Keratinocyte (primary cell): ENCODE data around the gene MSTN. TPM values are rescaled to one million over a fixed set of nuclear protein-coding genes. Genes with fewer than 3 reads are reported as not detected.

ENCODE experiments used
- DNase-seq: peaks from one replicate; pipeline ENCODE4 v3.0.0-alpha.2; 2011; ENCODE audit warnings: low read depth, missing footprints, low spot score
- FAIRE-seq: peaks from 2 replicates; lab custom pipeline; 2011; peaks lifted over from hg19 to GRCh38; lab: Jason Lieb, UNC
- H2AFZ ChIP-seq: 2 replicates; pipeline ENCODE4 v1.6.0; 2012; ENCODE audit warnings: low read length, control low read depth, inconsistent platforms; ENCODE audit not compliant: control insufficient read depth
- H3K27ac ChIP-seq: 2 replicates; pipeline ENCODE4 v1.5.1; 2011; ENCODE audit warnings: low read length; ENCODE audit not compliant: control insufficient read depth, insufficient read depth
- H3K27me3 ChIP-seq: 3 replicates; pipeline ENCODE4 v1.6.0; 2011; ENCODE audit warnings: low read length; ENCODE audit not compliant: control insufficient read depth, insufficient read depth; ENCODE audit errors: extremely low read depth
- H3K36me3 ChIP-seq, 2 experiments: 2 replicates in 1 of 2; 3 replicates in 1 of 2; pipeline ENCODE4 v1.5.1; 2011; ENCODE audit warnings: low read length in 2 of 2, mild to moderate bottlenecking in 1 of 2; ENCODE audit not compliant: control insufficient read depth in 2 of 2, insufficient read depth in 2 of 2; ENCODE audit errors: extremely low read depth in 1 of 2
- H3K4me1 ChIP-seq: 3 replicates; pipeline ENCODE4 v1.5.1; 2011; ENCODE audit warnings: low read length; ENCODE audit not compliant: control insufficient read depth, insufficient read depth; ENCODE audit errors: extremely low read depth
- H3K4me2 ChIP-seq: 3 replicates; pipeline ENCODE4 v1.6.0; 2011; ENCODE audit warnings: low read depth, low read length; ENCODE audit not compliant: control insufficient read depth, insufficient read depth; ENCODE audit errors: extremely low read depth
- H3K4me3 ChIP-seq, 3 experiments: fragments of 200-600 bp in 1 of 3; sonication (generic) in 1 of 3; 2 replicates in 2 of 3; 3 replicates in 1 of 3; pipeline ENCODE4 v1.5.1; 2011 to 2016; ENCODE audit warnings: low read length in 3 of 3, mild to moderate bottlenecking in 3 of 3, control low read depth in 2 of 3, inconsistent platforms in 1 of 3, low read depth in 1 of 3, mixed read lengths in 1 of 3, mixed run types in 1 of 3, moderate library complexity in 1 of 3; ENCODE audit not compliant: control insufficient read depth in 2 of 3, insufficient read depth in 2 of 3; ENCODE audit errors: extremely low read depth in 1 of 3
- H3K79me2 ChIP-seq: 2 replicates; pipeline ENCODE4 v1.6.0; 2012; ENCODE audit warnings: low read length; ENCODE audit not compliant: control insufficient read depth, insufficient read depth
- H3K9ac ChIP-seq: 3 replicates; pipeline ENCODE4 v1.6.0; 2011; ENCODE audit warnings: low read length; ENCODE audit not compliant: control insufficient read depth, insufficient read depth; ENCODE audit errors: extremely low read depth
- H3K9me1 ChIP-seq: 3 replicates; pipeline ENCODE4 v1.6.0; 2011; ENCODE audit warnings: low read length; ENCODE audit not compliant: control insufficient read depth, insufficient read depth; ENCODE audit errors: extremely low read depth
- H3K9me3 ChIP-seq: 2 replicates; pipeline ENCODE4 v1.5.1; 2012; ENCODE audit warnings: low read depth, low read length; ENCODE audit not compliant: control insufficient read depth
- H4K20me1 ChIP-seq: 3 replicates; pipeline ENCODE4 v1.6.0; 2011; ENCODE audit warnings: low read length; ENCODE audit not compliant: control insufficient read depth, insufficient read depth; ENCODE audit errors: extremely low read depth
- EZH2 ChIP-seq: IDR thresholded peaks from one replicate; pipeline ENCODE4 v1.6.1; 2012; ENCODE audit warnings: inconsistent platforms, mild to moderate bottlenecking, low read length, moderate library complexity
- dilution Hi-C: fragments of 300-500 bp; cut with MboI; formaldehyde crosslinking; loops from one replicate; pipeline ENCODE4 v1.7.0; 2020; ENCODE audit warnings: low sequenced_read_pairs; ENCODE audit not compliant: extremely low pct_ligation_motif_present
- polyA plus RNA-seq, 5 experiments: library from polyadenylated mRNA; depleted of rRNA in 3 of 5; stranded (reverse) in 3 of 5; stranded (forward) in 1 of 5; unstranded in 1 of 5; fragments of >200 nt; gene quantifications; 1 replicate in 1 of 5; 2 replicates in 3 of 5; 3 replicates in 1 of 5; pipeline versions ENCODE4 v1.2.1 to v1.2.3, GENCODE V29; 2011 to 2012; ENCODE audit warnings: missing spikeins in 2 of 5, low read depth in 1 of 5, low replicate concordance in 1 of 5
- TF ChIP-seq, protein P1 (sequence below), 3 experiments: IDR thresholded peaks in 1 of 3; conservative IDR thresholded peaks in 1 of 3; optimal IDR thresholded peaks in 1 of 3; 2 replicates in 2 of 3; 3 replicates in 1 of 3; pipeline versions ENCODE3 to v1.5.1; 2011; ENCODE audit warnings: low read length in 3 of 3, mild to moderate bottlenecking in 3 of 3, moderate library complexity in 2 of 3, control low read depth in 1 of 3, inconsistent platforms in 1 of 3; ENCODE audit not compliant: insufficient read depth in 2 of 3; ENCODE audit errors: extremely low read depth in 1 of 3

MSTN gene
- polyA plus RNA-seq, 1 donor (not counting 4 experiments of a cell fraction or from before 2014, with no cell fraction given) = not detected

DNA sequence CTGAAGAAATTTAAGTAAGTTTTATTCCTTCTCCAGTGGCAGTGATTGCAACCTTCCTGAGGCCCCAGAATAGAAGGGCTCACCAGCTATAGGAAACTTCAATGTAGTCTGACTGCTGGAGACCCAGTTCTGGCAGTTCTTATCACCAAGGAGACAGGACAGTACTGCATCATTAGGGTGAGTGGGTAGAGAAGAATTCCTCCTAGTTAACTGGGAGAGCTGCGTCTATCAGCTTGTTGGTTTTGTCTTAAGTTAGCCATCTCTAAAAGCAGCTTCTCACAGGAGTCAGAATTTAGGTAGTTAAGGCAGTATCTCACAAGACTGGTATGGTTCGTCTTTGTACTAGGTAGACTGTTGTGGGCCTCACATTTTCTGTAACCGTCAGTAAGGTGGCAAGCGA is 3.3 kb upstream of the MSTN start:
- Histone ChIP-seq H3K4me3 (no peak overlapping the region), H3K27me3 (no peaks in the 10 kb centered on the region), H3K4me1 (no peaks in the 10 kb centered on the region), H3K36me3 (no peaks in the 10 kb centered on the region), H3K27ac (no peak overlapping the region), H3K79me2 (no peaks in the 10 kb centered on the region), H3K9ac (no peak overlapping the region), H2AFZ (no peak overlapping the region), H4K20me1 (no peaks in the 10 kb centered on the region), H3K9me1 (no peaks in the 10 kb centered on the region), H3K4me2 (no peak overlapping the region), H3K9me3 (no peaks in the 10 kb centered on the region)
- no peak for TF ChIP-seq EZH2
- TF ChIP-seq, protein P1, sequence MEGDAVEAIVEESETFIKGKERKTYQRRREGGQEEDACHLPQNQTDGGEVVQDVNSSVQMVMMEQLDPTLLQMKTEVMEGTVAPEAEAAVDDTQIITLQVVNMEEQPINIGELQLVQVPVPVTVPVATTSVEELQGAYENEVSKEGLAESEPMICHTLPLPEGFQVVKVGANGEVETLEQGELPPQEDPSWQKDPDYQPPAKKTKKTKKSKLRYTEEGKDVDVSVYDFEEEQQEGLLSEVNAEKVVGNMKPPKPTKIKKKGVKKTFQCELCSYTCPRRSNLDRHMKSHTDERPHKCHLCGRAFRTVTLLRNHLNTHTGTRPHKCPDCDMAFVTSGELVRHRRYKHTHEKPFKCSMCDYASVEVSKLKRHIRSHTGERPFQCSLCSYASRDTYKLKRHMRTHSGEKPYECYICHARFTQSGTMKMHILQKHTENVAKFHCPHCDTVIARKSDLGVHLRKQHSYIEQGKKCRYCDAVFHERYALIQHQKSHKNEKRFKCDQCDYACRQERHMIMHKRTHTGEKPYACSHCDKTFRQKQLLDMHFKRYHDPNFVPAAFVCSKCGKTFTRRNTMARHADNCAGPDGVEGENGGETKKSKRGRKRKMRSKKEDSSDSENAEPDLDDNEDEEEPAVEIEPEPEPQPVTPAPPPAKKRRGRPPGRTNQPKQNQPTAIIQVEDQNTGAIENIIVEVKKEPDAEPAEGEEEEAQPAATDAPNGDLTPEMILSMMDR (optimal IDR thresholded peaks at IDR 0.05 in 1 of 3, IDR thresholded peaks at IDR 0.05 in 1 of 3, conservative IDR thresholded peaks at IDR 0.05 in 1 of 3; ENCODE audit: extremely low read depth in 1 of 3, insufficient read depth in 2 of 3, low read length in 3 of 3) = no peak
- DNase-seq (no peak), FAIRE-seq (no peak)
- dilution Hi-C loops = no loop called here

DNA sequence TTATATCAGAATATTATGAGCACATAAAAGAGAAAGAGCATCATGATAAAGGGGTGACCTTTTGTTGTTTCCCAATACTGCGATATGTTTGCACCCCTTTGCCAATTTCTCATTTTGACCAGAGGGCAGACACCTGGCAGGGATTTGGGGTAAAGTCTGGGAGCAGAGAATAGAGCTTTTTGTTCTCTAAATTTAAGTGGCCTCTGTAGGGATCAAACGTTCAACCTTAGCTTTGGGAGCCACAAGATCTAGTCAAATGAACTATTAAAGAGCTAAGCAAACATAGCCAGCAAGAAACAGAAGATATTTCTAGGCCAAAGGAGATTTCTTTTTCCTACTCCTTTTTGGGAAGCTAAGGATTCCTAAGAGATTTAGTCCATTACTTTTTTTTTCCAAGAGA is 1.1 kb upstream of the MSTN start:
- H4K20me1 ChIP-seq = no peaks in the 10 kb centered on the region
- FAIRE-seq = no peak
- no peak overlapping the region for H3K27ac ChIP-seq
- H3K9me3 ChIP-seq = no peaks in the 10 kb centered on the region
- no peaks in the 10 kb centered on the region for H3K27me3 ChIP-seq
- no peaks in the 10 kb centered on the region for H3K9me1 ChIP-seq
- H3K4me3 ChIP-seq = no peak overlapping the region
- no peak for TF ChIP-seq EZH2
- TF ChIP-seq, protein P1 (optimal IDR thresholded peaks at IDR 0.05 in 1 of 3, IDR thresholded peaks at IDR 0.05 in 1 of 3, conservative IDR thresholded peaks at IDR 0.05 in 1 of 3; ENCODE audit: extremely low read depth in 1 of 3, insufficient read depth in 2 of 3, low read length in 3 of 3) = no peak
- H3K9ac ChIP-seq = no peak overlapping the region
- H3K4me1 ChIP-seq = no peaks in the 10 kb centered on the region
- H3K4me2 ChIP-seq = no peak overlapping the region
- H2AFZ ChIP-seq = no peak overlapping the region
- dilution Hi-C loops = no loop called here
- H3K36me3 ChIP-seq = no peaks in the 10 kb centered on the region
- no peak for DNase-seq
- no peaks in the 10 kb centered on the region for H3K79me2 ChIP-seq
